B cell (primary cell): Measurements from ENCODE around the gene CREBBP.

Experiments used
- EZH2 ChIP-seq: IDR thresholded peaks from 2 replicates; pipeline ENCODE4 v1.6.1; 2012; ENCODE audit warnings: borderline replicate concordance, low read depth, mild to moderate bottlenecking, moderate library complexity, low read length; ENCODE audit not compliant: insufficient read depth, poor library complexity, severe bottlenecking
- TF ChIP-seq, protein P1 (sequence below): fragments of 200-600 bp; IDR thresholded peaks from one replicate; pipeline ENCODE4 v1.8.0; 2022; ENCODE audit warnings: antibody characterized with exemption, mild to moderate bottlenecking

DNA sequence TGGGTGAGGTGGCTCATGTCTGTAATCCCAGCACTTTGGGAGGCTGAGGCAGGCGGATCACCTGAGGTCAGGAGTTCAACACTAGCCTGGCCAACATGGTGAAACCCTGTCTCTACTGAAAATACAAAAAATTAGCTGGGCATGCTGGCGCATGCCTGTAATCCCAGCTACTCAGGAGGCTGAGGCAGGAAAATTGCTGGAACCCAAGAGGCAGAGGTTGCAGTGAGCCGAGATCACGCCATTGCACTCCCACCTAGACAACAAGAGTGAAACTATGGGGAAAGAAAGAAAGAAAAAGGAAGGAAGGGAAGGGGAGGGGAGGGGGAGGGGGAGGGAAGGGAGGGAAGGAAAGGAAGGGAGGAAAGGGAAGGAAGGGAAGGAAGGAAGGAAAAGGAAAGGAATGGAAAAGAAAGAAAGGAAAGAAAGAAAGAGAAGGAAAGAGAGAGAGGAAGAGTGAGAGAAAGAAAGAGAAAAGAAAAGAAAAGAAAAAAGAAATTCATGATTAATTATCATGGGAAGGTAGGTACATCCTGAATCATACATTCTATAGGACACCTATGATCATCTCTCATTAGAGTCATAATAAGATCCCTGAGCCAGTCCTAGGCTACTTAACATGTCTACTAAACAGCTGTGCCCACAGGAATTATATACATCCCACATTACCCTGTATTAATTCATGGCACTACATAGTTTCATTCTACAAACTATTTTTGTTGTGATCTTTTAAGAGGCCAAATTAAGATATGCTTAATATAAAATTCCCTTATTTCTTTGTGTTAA is 40.9 kb downstream of the CREBBP start:
- TF ChIP-seq EZH2: no peak
- TF ChIP-seq, protein P1, sequence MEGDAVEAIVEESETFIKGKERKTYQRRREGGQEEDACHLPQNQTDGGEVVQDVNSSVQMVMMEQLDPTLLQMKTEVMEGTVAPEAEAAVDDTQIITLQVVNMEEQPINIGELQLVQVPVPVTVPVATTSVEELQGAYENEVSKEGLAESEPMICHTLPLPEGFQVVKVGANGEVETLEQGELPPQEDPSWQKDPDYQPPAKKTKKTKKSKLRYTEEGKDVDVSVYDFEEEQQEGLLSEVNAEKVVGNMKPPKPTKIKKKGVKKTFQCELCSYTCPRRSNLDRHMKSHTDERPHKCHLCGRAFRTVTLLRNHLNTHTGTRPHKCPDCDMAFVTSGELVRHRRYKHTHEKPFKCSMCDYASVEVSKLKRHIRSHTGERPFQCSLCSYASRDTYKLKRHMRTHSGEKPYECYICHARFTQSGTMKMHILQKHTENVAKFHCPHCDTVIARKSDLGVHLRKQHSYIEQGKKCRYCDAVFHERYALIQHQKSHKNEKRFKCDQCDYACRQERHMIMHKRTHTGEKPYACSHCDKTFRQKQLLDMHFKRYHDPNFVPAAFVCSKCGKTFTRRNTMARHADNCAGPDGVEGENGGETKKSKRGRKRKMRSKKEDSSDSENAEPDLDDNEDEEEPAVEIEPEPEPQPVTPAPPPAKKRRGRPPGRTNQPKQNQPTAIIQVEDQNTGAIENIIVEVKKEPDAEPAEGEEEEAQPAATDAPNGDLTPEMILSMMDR: no peak
